GM19438 (cell line): ENCODE data around the gene LIM2.

Experiments used
- ATAC-seq: cut with Tn5 transposase; IDR thresholded peaks from one replicate; pipeline ENCODE4 v1.9.1; 2021; ENCODE audit warnings: low read depth; ENCODE audit not compliant: unreplicated experiment

LIM2 gene

GRCh38 chr19:51366389-51367254 is 21.2 kb downstream of the LIM2 start:
- ATAC-seq: no peak

GRCh38 chr19:51365965-51366388 is 21.8 kb downstream of the LIM2 start, which contains the start of gene ETFB:
Gene ETFB (minus strand): TSS chr19:51366388. CDS start chr19:51366326, 62 bp downstream.
- ATAC-seq: no peak

- ATAC-seq: no peak
These were observed 22.4 kb downstream of the LIM2 start for GRCh38 chr19:51365211-51365964.

- no peak for ATAC-seq
These were observed 23.3 kb downstream of the LIM2 start for GRCh38 chr19:51364200-51365106.

GRCh38 chr19:51361239-51361638 is 26.5 kb downstream of the LIM2 start:
- no peak for ATAC-seq

- ATAC-seq: no peak
These were observed 28.5 kb downstream of the LIM2 start for GRCh38 chr19:51359294-51359693.

- ATAC-seq: no peak
These were observed 29.8 kb downstream of the LIM2 start for GRCh38 chr19:51357952-51358351.

GRCh38 chr19:51356159-51356801 is 31.5 kb downstream of the LIM2 start:
- no peak for ATAC-seq

- no peak for ATAC-seq
These were observed 33.0 kb downstream of the LIM2 start for GRCh38 chr19:51354742-51355148.

GRCh38 chr19:51354103-51354741 is 33.6 kb downstream of the LIM2 start:
- no peak for ATAC-seq

GRCh38 chr19:51352783-51353360 is 34.9 kb downstream of the LIM2 start:
- ATAC-seq: no peak

GRCh38 chr19:51351266-51351990 is 36.3 kb downstream of the LIM2 start:
- ATAC-seq: no peak

GRCh38 chr19:51347209-51347928 is 40.4 kb downstream of the LIM2 start:
- no peak for ATAC-seq

GRCh38 chr19:51346742-51347141 is 41.0 kb downstream of the LIM2 start:
- ATAC-seq: no peak

- no peak for ATAC-seq
These were observed 42.6 kb downstream of the LIM2 start for GRCh38 chr19:51345076-51345620.

GRCh38 chr19:51342631-51343569 is 44.9 kb downstream of the LIM2 start:
- ATAC-seq: no peak
